Superior temporal gyrus (tissue), 1 donor: ENCODE measurements around the gene ABHD13.
"Not testable (repeated sequence)": the region's sequence is repeated elsewhere in the genome, so short reads cannot be mapped to it uniquely, and the experiment has no call there.

ENCODE experiments used
- DNase-seq: peaks from one replicate; pipeline ENCODE4 v3.0.0-alpha.2; 2016; ENCODE audit errors: extremely low spot score

The ABHD13 gene

GRCh38 chr13:108218044-108218974 is at the start of gene ABHD13:
Gene ABHD13 (plus strand): TSS chr13:108218392. CDS start chr13:108229219, 10,827 bp downstream.
- DNase-seq: peak; percentile 95

- no peak for DNase-seq
These were observed 49.3 kb upstream of the ABHD13 start for GRCh38 chr13:108168929-108169328.

- peak; percentile 46 for DNase-seq
These were observed 41.4 kb upstream of the ABHD13 start for GRCh38 chr13:108176685-108177274.

- DNase-seq: no peak
These were observed 40.1 kb upstream of the ABHD13 start for GRCh38 chr13:108178078-108178477.

- DNase-seq: no peak
These were observed 35.5 kb upstream of the ABHD13 start for GRCh38 chr13:108182652-108183051.

GRCh38 chr13:108185223-108185622 is 33.0 kb upstream of the ABHD13 start:
- no peak for DNase-seq

- no peak for DNase-seq
These were observed 29.9 kb upstream of the ABHD13 start for GRCh38 chr13:108188260-108188659.

GRCh38 chr13:108190897-108191296 is 27.3 kb upstream of the ABHD13 start:
- no peak for DNase-seq

- DNase-seq: no peak
These were observed 24.4 kb upstream of the ABHD13 start for GRCh38 chr13:108193806-108194205.

GRCh38 chr13:108194435-108194936 is 23.7 kb upstream of the ABHD13 start:
- DNase-seq: no peak

- DNase-seq: no peak
These were observed 23.0 kb upstream of the ABHD13 start for GRCh38 chr13:108195146-108195545.

GRCh38 chr13:108195861-108196260 is 22.3 kb upstream of the ABHD13 start:
- no peak for DNase-seq

- DNase-seq: no peak
These were observed 17.3 kb upstream of the ABHD13 start for GRCh38 chr13:108200781-108201398.

- no peak for DNase-seq
These were observed 7.6 kb upstream of the ABHD13 start for GRCh38 chr13:108210551-108210950.

GRCh38 chr13:108212886-108213285 is 5.3 kb upstream of the ABHD13 start:
- peak; percentile 19 for DNase-seq

GRCh38 chr13:108213946-108214345 is 4.2 kb upstream of the ABHD13 start:
- peak; percentile 37 for DNase-seq

GRCh38 chr13:108214441-108215271 is 3.5 kb upstream of the ABHD13 start:
- DNase-seq: no peak

GRCh38 chr13:108215436-108215835 is 2.8 kb upstream of the ABHD13 start, which contains the start of gene LIG4:
Gene LIG4 (minus strand): TSS chr13:108215536. CDS start chr13:108211268, 4,268 bp downstream.
- peak; percentile 86 for DNase-seq

GRCh38 chr13:108217307-108218043 is 717 bp upstream of the ABHD13 start:
- not testable (repeated sequence) for DNase-seq

- DNase-seq: peak; percentile 18
These were observed 1.8 kb downstream of the ABHD13 start for GRCh38 chr13:108220041-108220440.
